ENCODE data around the gene PRKCB.

DNA sequence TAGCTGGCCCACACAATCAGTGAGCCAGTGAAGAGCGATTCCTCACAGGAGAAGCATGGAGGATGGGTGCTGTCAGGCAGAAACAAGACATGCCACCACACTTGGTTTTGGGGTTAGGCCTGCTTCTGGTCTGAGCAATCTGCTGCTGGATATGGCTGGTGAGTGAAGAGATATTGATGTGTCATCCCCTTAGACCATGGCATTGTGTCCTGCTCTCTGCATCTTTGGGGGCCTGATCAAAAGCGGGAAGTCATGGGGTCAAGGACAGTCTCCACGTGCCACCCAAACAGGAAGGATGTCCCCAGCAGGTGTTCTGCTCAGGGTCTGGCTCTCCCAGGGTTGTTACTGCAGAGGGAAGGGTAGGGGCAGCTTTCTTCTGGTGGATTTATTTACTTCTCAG, 140.7 kb downstream of the PRKCB start:
- TF ChIP-seq POLR2A (IDR thresholded peaks at IDR 0.05; ENCODE audit: low read length): no peak
- TF ChIP-seq NR3C1 (IDR thresholded peaks at IDR 0.05): no peak
- TF ChIP-seq, protein P1, sequence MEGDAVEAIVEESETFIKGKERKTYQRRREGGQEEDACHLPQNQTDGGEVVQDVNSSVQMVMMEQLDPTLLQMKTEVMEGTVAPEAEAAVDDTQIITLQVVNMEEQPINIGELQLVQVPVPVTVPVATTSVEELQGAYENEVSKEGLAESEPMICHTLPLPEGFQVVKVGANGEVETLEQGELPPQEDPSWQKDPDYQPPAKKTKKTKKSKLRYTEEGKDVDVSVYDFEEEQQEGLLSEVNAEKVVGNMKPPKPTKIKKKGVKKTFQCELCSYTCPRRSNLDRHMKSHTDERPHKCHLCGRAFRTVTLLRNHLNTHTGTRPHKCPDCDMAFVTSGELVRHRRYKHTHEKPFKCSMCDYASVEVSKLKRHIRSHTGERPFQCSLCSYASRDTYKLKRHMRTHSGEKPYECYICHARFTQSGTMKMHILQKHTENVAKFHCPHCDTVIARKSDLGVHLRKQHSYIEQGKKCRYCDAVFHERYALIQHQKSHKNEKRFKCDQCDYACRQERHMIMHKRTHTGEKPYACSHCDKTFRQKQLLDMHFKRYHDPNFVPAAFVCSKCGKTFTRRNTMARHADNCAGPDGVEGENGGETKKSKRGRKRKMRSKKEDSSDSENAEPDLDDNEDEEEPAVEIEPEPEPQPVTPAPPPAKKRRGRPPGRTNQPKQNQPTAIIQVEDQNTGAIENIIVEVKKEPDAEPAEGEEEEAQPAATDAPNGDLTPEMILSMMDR (IDR thresholded peaks at IDR 0.05): no peak
- TF ChIP-seq, protein P2, sequence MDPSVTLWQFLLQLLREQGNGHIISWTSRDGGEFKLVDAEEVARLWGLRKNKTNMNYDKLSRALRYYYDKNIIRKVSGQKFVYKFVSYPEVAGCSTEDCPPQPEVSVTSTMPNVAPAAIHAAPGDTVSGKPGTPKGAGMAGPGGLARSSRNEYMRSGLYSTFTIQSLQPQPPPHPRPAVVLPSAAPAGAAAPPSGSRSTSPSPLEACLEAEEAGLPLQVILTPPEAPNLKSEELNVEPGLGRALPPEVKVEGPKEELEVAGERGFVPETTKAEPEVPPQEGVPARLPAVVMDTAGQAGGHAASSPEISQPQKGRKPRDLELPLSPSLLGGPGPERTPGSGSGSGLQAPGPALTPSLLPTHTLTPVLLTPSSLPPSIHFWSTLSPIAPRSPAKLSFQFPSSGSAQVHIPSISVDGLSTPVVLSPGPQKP (IDR thresholded peaks at IDR 0.05; ENCODE audit: low read depth, low read length): no peak
- TF ChIP-seq, protein P3, sequence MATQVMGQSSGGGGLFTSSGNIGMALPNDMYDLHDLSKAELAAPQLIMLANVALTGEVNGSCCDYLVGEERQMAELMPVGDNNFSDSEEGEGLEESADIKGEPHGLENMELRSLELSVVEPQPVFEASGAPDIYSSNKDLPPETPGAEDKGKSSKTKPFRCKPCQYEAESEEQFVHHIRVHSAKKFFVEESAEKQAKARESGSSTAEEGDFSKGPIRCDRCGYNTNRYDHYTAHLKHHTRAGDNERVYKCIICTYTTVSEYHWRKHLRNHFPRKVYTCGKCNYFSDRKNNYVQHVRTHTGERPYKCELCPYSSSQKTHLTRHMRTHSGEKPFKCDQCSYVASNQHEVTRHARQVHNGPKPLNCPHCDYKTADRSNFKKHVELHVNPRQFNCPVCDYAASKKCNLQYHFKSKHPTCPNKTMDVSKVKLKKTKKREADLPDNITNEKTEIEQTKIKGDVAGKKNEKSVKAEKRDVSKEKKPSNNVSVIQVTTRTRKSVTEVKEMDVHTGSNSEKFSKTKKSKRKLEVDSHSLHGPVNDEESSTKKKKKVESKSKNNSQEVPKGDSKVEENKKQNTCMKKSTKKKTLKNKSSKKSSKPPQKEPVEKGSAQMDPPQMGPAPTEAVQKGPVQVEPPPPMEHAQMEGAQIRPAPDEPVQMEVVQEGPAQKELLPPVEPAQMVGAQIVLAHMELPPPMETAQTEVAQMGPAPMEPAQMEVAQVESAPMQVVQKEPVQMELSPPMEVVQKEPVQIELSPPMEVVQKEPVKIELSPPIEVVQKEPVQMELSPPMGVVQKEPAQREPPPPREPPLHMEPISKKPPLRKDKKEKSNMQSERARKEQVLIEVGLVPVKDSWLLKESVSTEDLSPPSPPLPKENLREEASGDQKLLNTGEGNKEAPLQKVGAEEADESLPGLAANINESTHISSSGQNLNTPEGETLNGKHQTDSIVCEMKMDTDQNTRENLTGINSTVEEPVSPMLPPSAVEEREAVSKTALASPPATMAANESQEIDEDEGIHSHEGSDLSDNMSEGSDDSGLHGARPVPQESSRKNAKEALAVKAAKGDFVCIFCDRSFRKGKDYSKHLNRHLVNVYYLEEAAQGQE (IDR thresholded peaks at IDR 0.05): no peak
- no peak for TF ChIP-seq SMC3 (IDR thresholded peaks at IDR 0.05)
- TF ChIP-seq FOSL2 (IDR thresholded peaks at IDR 0.05): no peak
- TF ChIP-seq FOSL2 (CRISPR knock-in tag; IDR thresholded peaks at IDR 0.05): no peak
- TF ChIP-seq EP300 (IDR thresholded peaks at IDR 0.05): no peak
- TF ChIP-seq HEYL (CRISPR knock-in tag; IDR thresholded peaks at IDR 0.05): no peak
- TF ChIP-seq JUNB (IDR thresholded peaks at IDR 0.05): no peak
- TF ChIP-seq CHD2 (IDR thresholded peaks at IDR 0.05; ENCODE audit: low read length, partially characterized antibody): no peak
- TF ChIP-seq RAD21 (conservative IDR thresholded peaks at IDR 0.05 in 1 of 2, IDR thresholded peaks at IDR 0.05 in 1 of 2): no peak

All from A549 (cell line).